8988T (cell line): Measurements from ENCODE around the gene NKX6-1.

ENCODE experiments used
- DNase-seq: peaks from one replicate; pipeline ENCODE4 v3.0.0; 2011

NKX6-1 gene

DNA sequence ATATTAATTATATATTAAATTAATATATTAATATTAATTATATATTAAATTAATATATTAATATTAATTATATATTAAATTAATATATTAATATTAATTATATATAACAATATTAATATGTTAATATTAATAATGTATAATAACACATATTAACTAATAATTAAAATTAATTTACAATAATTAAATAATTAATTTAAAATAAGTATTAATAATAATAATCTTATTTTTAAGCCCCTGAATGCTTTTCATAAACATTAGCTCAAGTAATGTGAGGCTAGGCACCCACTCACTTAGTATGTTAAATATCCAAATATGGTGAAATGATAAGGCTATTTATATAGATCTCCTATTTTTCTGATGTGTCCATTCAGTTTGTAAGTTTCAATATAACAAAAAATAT lies 26.9 kb downstream of the NKX6-1 start:
- DNase-seq, result no peak

DNA sequence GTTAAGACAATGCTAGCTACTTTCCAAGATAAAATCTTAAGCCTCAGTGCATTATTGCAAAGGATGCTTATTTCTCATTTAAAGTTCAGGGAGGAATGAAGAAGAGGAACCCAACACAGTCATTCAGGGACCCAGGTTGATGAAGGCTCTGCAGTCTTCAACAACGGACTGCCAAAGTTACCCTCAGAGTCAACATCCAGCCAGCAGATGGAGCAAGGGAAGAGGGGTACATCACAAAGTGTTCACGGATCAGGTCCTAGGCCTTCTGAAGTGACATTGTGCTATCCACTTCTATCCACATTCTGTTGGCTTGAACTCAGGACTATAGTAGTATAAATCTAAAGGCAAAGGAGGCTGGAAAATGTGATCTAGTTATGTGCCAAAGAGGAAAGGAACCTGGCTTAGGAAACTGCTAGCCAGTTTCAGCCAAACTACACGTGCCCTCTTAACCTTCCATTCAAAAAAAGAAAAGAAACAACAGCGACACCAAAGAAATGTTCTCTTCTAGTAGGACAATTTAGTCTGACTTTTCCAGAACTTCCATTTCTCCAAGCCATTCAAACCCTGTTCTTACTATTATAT lies 28.8 kb downstream of the NKX6-1 start:
- DNase-seq, result no peak

DNA sequence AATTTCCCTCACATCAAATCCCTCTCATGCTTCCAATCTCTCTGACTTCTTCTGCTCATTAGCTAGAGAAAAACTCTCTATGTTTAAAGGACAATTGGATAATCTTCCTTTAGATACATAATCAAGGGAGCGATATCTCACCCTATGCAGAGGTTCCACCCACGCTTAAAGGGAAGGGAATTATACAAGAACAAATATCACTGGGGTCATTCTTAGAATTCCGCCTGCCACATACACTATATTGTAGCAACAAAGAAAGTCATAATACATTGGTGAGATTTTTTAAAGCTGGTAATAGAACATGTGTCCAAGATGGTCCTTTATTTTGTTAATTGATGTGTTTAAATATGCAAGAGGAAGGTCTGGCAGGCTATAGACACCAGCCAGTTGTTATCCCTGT lies 31.5 kb downstream of the NKX6-1 start:
- DNase-seq, result no peak

DNA sequence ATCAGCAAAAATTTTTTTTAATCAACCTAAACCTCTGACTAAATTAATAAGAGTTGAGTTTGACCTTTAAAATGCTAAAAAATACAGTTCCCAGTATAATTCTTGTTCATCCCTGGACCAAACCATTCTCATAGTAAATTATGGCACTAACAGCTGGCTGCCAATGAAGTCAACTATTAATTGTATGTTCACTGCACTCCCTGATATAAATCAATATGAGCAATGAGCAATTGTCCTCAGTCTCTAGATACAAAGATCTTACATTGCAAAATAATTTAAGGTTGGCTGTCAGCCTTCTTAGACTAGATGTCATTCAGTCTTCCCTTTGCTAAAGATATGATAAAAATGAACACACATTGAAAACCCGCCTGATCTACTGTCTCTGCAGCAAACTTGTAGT lies 39.3 kb downstream of the NKX6-1 start:
- DNase-seq, result no peak

DNA sequence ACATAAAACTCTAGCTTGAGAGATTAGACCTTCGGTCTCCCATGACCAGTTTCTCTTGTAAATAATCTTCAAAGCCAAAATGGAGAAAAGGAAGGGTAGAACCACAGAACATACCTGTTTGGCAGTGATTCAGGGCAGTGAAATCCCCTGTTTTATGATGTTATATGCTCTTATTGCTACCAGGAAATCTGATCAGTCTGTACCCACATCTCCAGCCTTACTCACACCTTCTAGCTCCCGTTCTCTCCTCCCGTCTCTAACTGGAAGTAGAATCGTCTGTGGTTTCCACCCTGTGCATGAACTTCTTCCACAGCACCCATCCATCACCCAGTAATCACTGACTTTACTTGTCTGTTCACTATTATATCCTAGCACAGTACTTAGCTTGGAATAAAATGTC lies 42.9 kb downstream of the NKX6-1 start:
- DNase-seq, result no peak

DNA sequence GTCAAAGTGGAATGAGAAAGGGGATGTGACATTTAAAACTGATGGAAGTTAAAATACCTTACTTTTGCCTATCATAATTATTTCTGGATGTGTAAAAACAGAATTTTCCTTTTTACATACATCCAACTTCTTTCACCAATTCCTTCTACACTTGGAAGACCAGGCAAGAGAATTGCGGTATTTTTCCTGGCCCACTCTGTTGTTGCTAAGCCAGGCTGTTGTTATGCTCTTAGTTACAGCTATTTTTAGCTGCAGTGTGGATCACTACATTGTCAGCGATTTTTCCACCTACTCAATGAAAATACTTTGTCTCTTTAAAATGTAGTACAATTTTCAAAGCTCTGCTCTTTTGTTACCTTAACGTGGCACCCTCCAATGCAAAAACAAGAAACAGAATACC lies 43.4 kb downstream of the NKX6-1 start:
- no peak for DNase-seq

DNA sequence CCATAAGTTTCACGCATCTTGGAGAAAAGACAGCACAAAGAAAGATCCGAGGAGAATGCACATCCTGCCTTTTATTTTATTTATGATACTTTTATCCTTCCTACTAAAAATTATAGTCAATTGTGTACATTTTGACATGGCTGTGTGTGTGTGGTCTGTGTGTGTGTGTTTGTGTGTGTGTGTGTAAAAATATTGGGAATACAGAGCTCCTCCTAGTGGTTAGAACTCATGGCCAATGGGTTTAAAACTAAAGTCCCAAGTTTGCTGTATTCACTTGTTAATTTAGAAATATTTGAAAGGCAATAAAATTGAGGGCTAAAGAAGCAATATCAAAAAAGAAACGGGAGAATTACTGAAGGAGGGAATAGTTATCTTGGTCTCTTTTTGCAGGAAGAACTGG lies 47.5 kb downstream of the NKX6-1 start:
- no peak for DNase-seq

DNA sequence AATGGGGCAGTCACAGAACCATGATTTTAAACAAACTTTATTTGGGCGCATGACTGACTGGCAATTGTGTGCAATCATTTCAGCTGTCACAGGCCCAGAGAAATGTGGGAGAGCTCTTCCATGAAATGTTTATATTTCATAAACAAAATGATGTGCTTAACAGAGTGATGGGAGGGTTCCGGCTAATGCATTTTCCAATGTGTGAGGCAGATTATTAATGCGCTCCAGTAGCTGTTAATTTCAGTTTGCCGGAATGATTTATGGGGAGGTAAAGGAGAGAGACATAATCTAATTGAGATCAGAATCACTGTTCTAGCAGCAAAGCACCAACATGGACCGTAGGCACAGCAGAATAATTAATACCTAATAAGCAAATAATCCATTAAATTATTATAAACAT lies 55.6 kb downstream of the NKX6-1 start:
- no peak for DNase-seq

DNA sequence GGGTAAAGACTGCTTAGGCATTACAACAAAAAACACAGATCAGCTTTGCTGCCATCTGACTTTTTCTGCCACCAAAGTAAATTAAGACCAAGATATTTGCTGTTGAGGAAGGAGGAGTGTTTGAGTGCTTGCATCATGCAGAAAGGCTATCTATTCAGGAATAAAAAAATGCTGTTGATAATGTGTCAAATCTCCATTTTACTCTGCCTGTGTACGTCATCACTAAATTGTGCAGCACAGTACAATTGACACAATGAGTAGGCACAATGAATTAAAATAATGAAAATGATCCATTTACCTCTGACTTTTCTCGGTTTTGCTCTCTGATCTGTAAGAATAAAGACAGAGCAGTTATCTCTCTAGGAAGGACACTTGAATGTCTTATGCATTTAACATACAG lies 56.3 kb downstream of the NKX6-1 start:
- no peak for DNase-seq
